BJ (cell line): ENCODE data around the gene PHACTR3. TPM values are rescaled to one million over a fixed set of nuclear protein-coding genes. Genes with fewer than 3 reads are reported as not detected.

ENCODE experiments used
- polyA plus RNA-seq: library from polyadenylated mRNA; depleted of rRNA; stranded (reverse); fragments of >200 nt; gene quantifications from 2 replicates; pipeline ENCODE4 v1.2.3, GENCODE V29; 2011
- small RNA-seq: library from RNA; depleted of rRNA; stranded (forward); fragments of <200 nt; gene quantifications from one replicate; pipeline ENCODE3, GENCODE V24; 2012; ENCODE audit warnings: low replicate concordance, low read depth; ENCODE audit not compliant: insufficient read length

The PHACTR3 gene
- polyA plus RNA-seq, 1 experiment: not detected

Small RNA genes within 50 kb of the gene (small RNA-seq; reads per million reads assigned to genes)
- gene RNU7-141P: not detected
